HCT116 (cell line): ENCODE results near the gene KATNAL2. TPM values are rescaled to one million over a fixed set of nuclear protein-coding genes. Genes with fewer than 3 reads are reported as not detected.

Source experiments
- ATAC-seq: fragments of 200-7000 bp; cut with Tn5 transposase; 2 replicates; pipeline ENCODE4 v1.9.1; 2020; ENCODE audit warnings: mild to moderate bottlenecking, moderate library complexity
- BruUV-seq: library from RNA; stranded (reverse); fragments of 400-500 nt; replicated peaks from 2 replicates; lab custom pipeline; 2021; lab: Mats Ljungman, UMichigan
- CTCF ChIA-PET: fragments of 300-600 bp; sonication (Branson Sonifier 250); formaldehyde crosslinking; loops from one replicate; lab custom pipeline; 2021; ENCODE audit warnings: antibody characterized with exemption; lab: Charles Lee
- POLR2A ChIA-PET: fragments of 300-600, 350-600 bp; sonication (Branson Sonifier 250); formaldehyde crosslinking; loops from one replicate; lab custom pipeline; 2021; ENCODE audit warnings: antibody characterized with exemption; lab: Charles Lee
- RAD21 ChIA-PET, 2 experiments: fragments of 300-600 bp; sonication (Branson Sonifier 250); formaldehyde crosslinking; loops; one replicate each; lab custom pipeline; 2023; ENCODE audit warnings: low total read pairs in 2 of 2; ENCODE audit not compliant: uncharacterized antibody in 2 of 2, unreplicated experiment in 2 of 2, low non-redundant PET in 1 of 2; lab: Charles Lee
- DNase-seq: peaks from one replicate; pipeline ENCODE4 v3.0.0-alpha.2; 2010; ENCODE audit warnings: low read depth, low spot score
- H2AFZ ChIP-seq: fragments of 200-600 bp; shearing (Covaris generic), sonication (generic); 2 replicates; pipeline ENCODE4 v1.6.1; 2017; ENCODE audit warnings: low read depth, mixed run types, mixed read lengths, antibody characterized with exemption, low read length; ENCODE audit not compliant: poor library complexity, severe bottlenecking
- H3K27ac ChIP-seq: 2 replicates; pipeline ENCODE4 v1.5.1; 2012; ENCODE audit warnings: low read depth, low read length
- H3K27me3 ChIP-seq: fragments of 200-600 bp; sonication (generic); 2 replicates; pipeline ENCODE4 v1.6.1; 2016; ENCODE audit warnings: mixed run types, low read length, mixed read lengths; ENCODE audit not compliant: insufficient read depth
- H3K36me3 ChIP-seq, 2 experiments: fragments of 200-500 bp in 1 of 2; fragments of 200-600 bp in 1 of 2; sonication (Bioruptor generic) in 1 of 2; sonication (generic) in 1 of 2; 2 replicates each; pipeline versions ENCODE4 v1.5.1 to v1.6.1; 2014 to 2016; ENCODE audit warnings: low read length in 2 of 2, inconsistent platforms in 1 of 2, mixed read lengths in 1 of 2, mixed run types in 1 of 2; ENCODE audit not compliant: insufficient read depth in 2 of 2, control insufficient read depth in 1 of 2
- H3K4me1 ChIP-seq, 2 experiments: fragments of 200-600 bp in 1 of 2; sonication (generic) in 1 of 2; 2 replicates each; pipeline versions ENCODE4 v1.5.1 to v1.6.1; 2012 to 2017; ENCODE audit warnings: low read length in 2 of 2, inconsistent platforms in 1 of 2, mild to moderate bottlenecking in 1 of 2, mixed read lengths in 1 of 2, mixed run types in 1 of 2, moderate library complexity in 1 of 2; ENCODE audit not compliant: insufficient read depth in 2 of 2, control insufficient read depth in 1 of 2
- H3K4me2 ChIP-seq: fragments of 200-600 bp; sonication (generic); 2 replicates; pipeline ENCODE4 v1.6.1; 2017; ENCODE audit warnings: mixed run types, low read length, mixed read lengths
- H3K4me3 ChIP-seq, 2 experiments: fragments of 200-600 bp in 1 of 2; sonication (generic) in 1 of 2; replicated peaks in 1 of 2; 2 replicates each; pipeline ENCODE4 v1.5.1; 2011 to 2016; ENCODE audit warnings: low read length in 2 of 2, control low read depth in 1 of 2, low read depth in 1 of 2, mild to moderate bottlenecking in 1 of 2, mixed read lengths in 1 of 2, mixed run types in 1 of 2
- H3K79me2 ChIP-seq: fragments of 200-600 bp; sonication (generic); 2 replicates; pipeline ENCODE4 v1.6.1; 2017; ENCODE audit warnings: mild to moderate bottlenecking, mixed run types, low read length, moderate library complexity, mixed read lengths; ENCODE audit not compliant: insufficient read depth
- H3K9ac ChIP-seq: fragments of 200-600 bp; sonication (generic); 2 replicates; pipeline ENCODE4 v1.6.1; 2016; ENCODE audit warnings: low read length, mixed read lengths
- H3K9me2 ChIP-seq: fragments of 200-600 bp; sonication (generic), shearing (Covaris generic); 2 replicates; pipeline ENCODE4 v1.6.1; 2017; ENCODE audit warnings: mixed run types, mild to moderate bottlenecking, moderate library complexity; ENCODE audit not compliant: insufficient read depth
- H3K9me3 ChIP-seq, 2 experiments: fragments of 200-500 bp in 1 of 2; fragments of 200-600 bp in 1 of 2; sonication (Bioruptor generic) in 1 of 2; sonication (generic) in 1 of 2; 2 replicates each; pipeline ENCODE4 v1.6.1; 2014 to 2017; ENCODE audit warnings: low read length in 2 of 2, mixed read lengths in 2 of 2, inconsistent platforms in 1 of 2, low read depth in 1 of 2, mild to moderate bottlenecking in 1 of 2, mixed run types in 1 of 2, moderate library complexity in 1 of 2; ENCODE audit not compliant: control insufficient read depth in 1 of 2, insufficient read depth in 1 of 2
- H4K20me1 ChIP-seq: fragments of 200-600 bp; sonication (generic), shearing (Covaris generic); 2 replicates; pipeline ENCODE4 v1.6.1; 2017; ENCODE audit warnings: mixed run types, mild to moderate bottlenecking, moderate library complexity; ENCODE audit not compliant: insufficient read depth
- CBX3 ChIP-seq: IDR thresholded peaks from 2 replicates; pipeline ENCODE4 v1.6.1; 2012; ENCODE audit warnings: low read depth
- CEBPB ChIP-seq: IDR thresholded peaks from 2 replicates; pipeline ENCODE4 v1.6.1; 2012; ENCODE audit warnings: low read depth
- ELF1 ChIP-seq: IDR thresholded peaks from 2 replicates; pipeline ENCODE4 v1.6.1; 2012; ENCODE audit warnings: low read depth, borderline replicate concordance
- EZH2phosphoT487 ChIP-seq: fragments of 200-600 bp; IDR thresholded peaks from 2 replicates; pipeline ENCODE4 v1.6.1; 2018; ENCODE audit warnings: antibody characterized with exemption, borderline replicate concordance
- FOSL1 ChIP-seq: IDR thresholded peaks from 2 replicates; pipeline ENCODE4 v1.6.1; 2012; ENCODE audit warnings: low read depth
- JUND ChIP-seq: IDR thresholded peaks from 2 replicates; pipeline ENCODE4 v1.6.1; 2012
- POLR2A ChIP-seq: IDR thresholded peaks from 2 replicates; pipeline ENCODE4 v1.7.0; 2011; ENCODE audit warnings: borderline replicate concordance; ENCODE audit not compliant: insufficient read depth, insufficient read length; ENCODE audit errors: extremely low read depth
- POLR2AphosphoS5 ChIP-seq: IDR thresholded peaks from 2 replicates; pipeline ENCODE4 v1.6.1; 2011; ENCODE audit warnings: mild to moderate bottlenecking, low read depth, low read length, moderate library complexity
- RAD21 ChIP-seq: IDR thresholded peaks from 2 replicates; pipeline ENCODE4 v1.6.1; 2012; ENCODE audit warnings: low read depth, mild to moderate bottlenecking
- SIN3A ChIP-seq: IDR thresholded peaks from 2 replicates; pipeline ENCODE4 v1.6.1; 2012; ENCODE audit warnings: low read depth
- SP1 ChIP-seq: IDR thresholded peaks from 2 replicates; pipeline ENCODE4 v1.6.1; 2012; ENCODE audit warnings: low read depth
- SRF ChIP-seq: IDR thresholded peaks from 2 replicates; pipeline ENCODE4 v1.6.1; 2012; ENCODE audit warnings: low read depth
- TCF7L2 ChIP-seq: IDR thresholded peaks from 2 replicates; pipeline ENCODE4 v1.7.0; 2011; ENCODE audit warnings: borderline replicate concordance, inconsistent platforms; ENCODE audit not compliant: insufficient read depth, insufficient read length; ENCODE audit errors: extremely low read depth
- ZFX ChIP-seq: fragments of 450-650 bp; IDR thresholded peaks from 2 replicates; pipeline ENCODE4 v1.6.1; 2017
- ZNF274 ChIP-seq: fragments of 200-500 bp; sonication (Bioruptor generic); IDR thresholded peaks from 2 replicates; pipeline ENCODE4 v1.6.1; 2014; ENCODE audit warnings: mild to moderate bottlenecking, low read depth, low read length, inconsistent platforms
- intact Hi-C: fragments of 100-400 bp; cut with micrococcal nuclease; formaldehyde crosslinking; loops from 2 replicates; pipeline ENCODE4 v1.10.0; 2022
- total RNA-seq: library from RNA; stranded (reverse); gene quantifications from one replicate; pipeline ENCODE4 v1.2.1, GENCODE V29; 2021; ENCODE audit not compliant: unreplicated experiment
- TF ChIP-seq, protein P1 (sequence below): IDR thresholded peaks from 2 replicates; pipeline ENCODE4 v1.6.1; 2012; ENCODE audit warnings: low read depth
- TF ChIP-seq, protein P2 (sequence below), 3 experiments: fragments of 200-600 bp in 1 of 3; sonication (generic) in 1 of 3; IDR thresholded peaks in 2 of 3; conservative IDR thresholded peaks in 1 of 3; 2 replicates each; pipeline ENCODE4 v1.5.1; 2012 to 2017; ENCODE audit warnings: low read depth in 2 of 3, low read length in 2 of 3, antibody characterized with exemption in 1 of 3, borderline replicate concordance in 1 of 3, control low read depth in 1 of 3, mild to moderate bottlenecking in 1 of 3, mixed read lengths in 1 of 3, mixed run types in 1 of 3, moderate library complexity in 1 of 3; ENCODE audit not compliant: insufficient read depth in 1 of 3
- TF ChIP-seq, protein P3 (sequence below): IDR thresholded peaks from 2 replicates; pipeline ENCODE4 v1.6.1; 2012
- TF ChIP-seq, protein P4 (sequence below): IDR thresholded peaks from 2 replicates; pipeline ENCODE4 v1.6.1; 2011; ENCODE audit warnings: mild to moderate bottlenecking, low read length, moderate library complexity; ENCODE audit not compliant: insufficient replicate concordance; ENCODE audit errors: extremely low read depth

The KATNAL2 gene
- total RNA-seq, 1 experiment from 2014 or later = 2.0 TPM

DNA sequence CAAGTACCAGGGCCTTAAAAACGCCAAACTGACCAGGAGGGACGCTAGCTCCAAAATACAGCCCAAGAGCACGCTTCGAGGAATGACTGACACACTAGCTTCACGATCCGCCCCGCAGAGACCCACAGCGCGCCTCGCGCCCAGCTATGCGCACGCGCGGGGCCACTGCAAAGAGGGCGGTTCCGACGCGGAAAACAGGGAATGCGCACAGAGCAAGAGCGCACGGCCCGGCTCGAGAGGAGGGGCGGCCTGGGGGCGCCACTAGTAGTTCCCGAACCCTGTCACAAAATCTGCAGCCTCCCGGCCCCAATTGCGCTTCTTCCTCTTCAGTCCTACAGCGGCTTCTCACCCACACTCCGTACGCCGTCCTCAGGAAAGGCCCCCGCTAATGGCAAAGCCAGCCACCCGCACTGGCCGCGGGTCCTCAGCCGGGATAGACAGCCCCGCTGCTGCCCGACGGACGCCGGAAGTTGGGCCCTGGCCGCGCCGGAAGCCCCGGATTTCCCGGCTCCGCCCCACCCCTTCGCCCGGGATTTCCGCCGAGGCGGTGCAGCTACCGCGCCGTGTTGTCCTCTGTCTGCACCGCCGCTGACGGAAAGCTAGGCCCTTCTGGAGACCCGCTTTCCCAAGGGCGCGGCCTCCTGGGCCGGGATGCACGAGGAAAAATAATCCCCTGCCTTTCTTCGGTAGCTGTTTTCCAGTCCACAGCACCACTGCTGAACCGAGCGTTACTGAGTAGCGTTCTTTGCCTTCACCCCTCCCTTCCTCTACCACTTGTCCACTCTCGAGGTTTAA, 232.8 kb downstream of the KATNAL2 start, which contains the start of gene HDHD2:
Gene HDHD2 (minus strand): TSS at position 472 of the 795 bp plus-strand sequence. CDS start 14,061 bp downstream, outside the sequence.
- ChIA-PET CTCF (interaction anchor here (1.0 to 1.3 kb wide), 2 partner anchors 12 to 52 kb away, joined by 3 read pairs; no protein-coding TSS in a partner anchor), RAD21 (no interaction called here), POLR2A (no interaction called here)
- Histone ChIP-seq H3K4me1 (peaks cover 8 to 16% of the 10 kb centered on the region in 2 experiments; a peak in 2 of 4 replicates), H2AFZ (peak within 1 kb of the TSS; percentile 57), H3K9ac (peak within 1 kb of the TSS; percentile 81), H3K9me3 (no peaks in the 10 kb centered on the region), H3K4me2 (peak within 1 kb of the TSS; percentile 97), H3K4me3 (peak within 1 kb of the TSS; percentile 81 to 90), H3K79me2 (peaks cover 45% of the 10 kb centered on the region), H3K36me3 (peaks cover 3 to 13% of the 10 kb centered on the region in 2 experiments; a peak in 1 of 4 replicates), H3K9me2 (no peaks in the 10 kb centered on the region), H3K27me3 (no peaks in the 10 kb centered on the region), H4K20me1 (no peaks in the 10 kb centered on the region), H3K27ac (peak within 1 kb of the TSS; percentile 69)
- intact Hi-C loops = loop anchor here (10.0 kb wide), 1 partner anchor 855 kb away; no protein-coding TSS in a partner anchor
- BruUV-seq = TSS peak; percentile 59
- ATAC-seq (peak; percentile 90), DNase-seq (peak; percentile 54)
- TF ChIP-seq, protein P1, sequence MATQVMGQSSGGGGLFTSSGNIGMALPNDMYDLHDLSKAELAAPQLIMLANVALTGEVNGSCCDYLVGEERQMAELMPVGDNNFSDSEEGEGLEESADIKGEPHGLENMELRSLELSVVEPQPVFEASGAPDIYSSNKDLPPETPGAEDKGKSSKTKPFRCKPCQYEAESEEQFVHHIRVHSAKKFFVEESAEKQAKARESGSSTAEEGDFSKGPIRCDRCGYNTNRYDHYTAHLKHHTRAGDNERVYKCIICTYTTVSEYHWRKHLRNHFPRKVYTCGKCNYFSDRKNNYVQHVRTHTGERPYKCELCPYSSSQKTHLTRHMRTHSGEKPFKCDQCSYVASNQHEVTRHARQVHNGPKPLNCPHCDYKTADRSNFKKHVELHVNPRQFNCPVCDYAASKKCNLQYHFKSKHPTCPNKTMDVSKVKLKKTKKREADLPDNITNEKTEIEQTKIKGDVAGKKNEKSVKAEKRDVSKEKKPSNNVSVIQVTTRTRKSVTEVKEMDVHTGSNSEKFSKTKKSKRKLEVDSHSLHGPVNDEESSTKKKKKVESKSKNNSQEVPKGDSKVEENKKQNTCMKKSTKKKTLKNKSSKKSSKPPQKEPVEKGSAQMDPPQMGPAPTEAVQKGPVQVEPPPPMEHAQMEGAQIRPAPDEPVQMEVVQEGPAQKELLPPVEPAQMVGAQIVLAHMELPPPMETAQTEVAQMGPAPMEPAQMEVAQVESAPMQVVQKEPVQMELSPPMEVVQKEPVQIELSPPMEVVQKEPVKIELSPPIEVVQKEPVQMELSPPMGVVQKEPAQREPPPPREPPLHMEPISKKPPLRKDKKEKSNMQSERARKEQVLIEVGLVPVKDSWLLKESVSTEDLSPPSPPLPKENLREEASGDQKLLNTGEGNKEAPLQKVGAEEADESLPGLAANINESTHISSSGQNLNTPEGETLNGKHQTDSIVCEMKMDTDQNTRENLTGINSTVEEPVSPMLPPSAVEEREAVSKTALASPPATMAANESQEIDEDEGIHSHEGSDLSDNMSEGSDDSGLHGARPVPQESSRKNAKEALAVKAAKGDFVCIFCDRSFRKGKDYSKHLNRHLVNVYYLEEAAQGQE = no peak
- peak; percentile 93 for TF ChIP-seq POLR2AphosphoS5
- TF ChIP-seq JUND = no peak
- TF ChIP-seq, protein P2, sequence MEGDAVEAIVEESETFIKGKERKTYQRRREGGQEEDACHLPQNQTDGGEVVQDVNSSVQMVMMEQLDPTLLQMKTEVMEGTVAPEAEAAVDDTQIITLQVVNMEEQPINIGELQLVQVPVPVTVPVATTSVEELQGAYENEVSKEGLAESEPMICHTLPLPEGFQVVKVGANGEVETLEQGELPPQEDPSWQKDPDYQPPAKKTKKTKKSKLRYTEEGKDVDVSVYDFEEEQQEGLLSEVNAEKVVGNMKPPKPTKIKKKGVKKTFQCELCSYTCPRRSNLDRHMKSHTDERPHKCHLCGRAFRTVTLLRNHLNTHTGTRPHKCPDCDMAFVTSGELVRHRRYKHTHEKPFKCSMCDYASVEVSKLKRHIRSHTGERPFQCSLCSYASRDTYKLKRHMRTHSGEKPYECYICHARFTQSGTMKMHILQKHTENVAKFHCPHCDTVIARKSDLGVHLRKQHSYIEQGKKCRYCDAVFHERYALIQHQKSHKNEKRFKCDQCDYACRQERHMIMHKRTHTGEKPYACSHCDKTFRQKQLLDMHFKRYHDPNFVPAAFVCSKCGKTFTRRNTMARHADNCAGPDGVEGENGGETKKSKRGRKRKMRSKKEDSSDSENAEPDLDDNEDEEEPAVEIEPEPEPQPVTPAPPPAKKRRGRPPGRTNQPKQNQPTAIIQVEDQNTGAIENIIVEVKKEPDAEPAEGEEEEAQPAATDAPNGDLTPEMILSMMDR (IDR thresholded peaks at IDR 0.05 in 2 of 3, conservative IDR thresholded peaks at IDR 0.05 in 1 of 3; ENCODE audit: borderline replicate concordance in 1 of 3, insufficient read depth in 1 of 3, low read depth in 2 of 3, low read length in 2 of 3) = no peak
- TF ChIP-seq ELF1 = peak; percentile 51
- TF ChIP-seq CBX3 = no peak
- no peak for TF ChIP-seq TCF7L2
- no peak for TF ChIP-seq EZH2phosphoT487
- peak; percentile 85 for TF ChIP-seq POLR2A
- peak; percentile 79 for TF ChIP-seq SIN3A
- no peak for TF ChIP-seq ZNF274
- peak; percentile 3; the same call in 1 of the 2 replicates for TF ChIP-seq SP1
- TF ChIP-seq FOSL1 = no peak
- TF ChIP-seq SRF = no peak
- TF ChIP-seq ZFX = peak; percentile 92
- TF ChIP-seq CEBPB = no peak
- TF ChIP-seq, protein P3, sequence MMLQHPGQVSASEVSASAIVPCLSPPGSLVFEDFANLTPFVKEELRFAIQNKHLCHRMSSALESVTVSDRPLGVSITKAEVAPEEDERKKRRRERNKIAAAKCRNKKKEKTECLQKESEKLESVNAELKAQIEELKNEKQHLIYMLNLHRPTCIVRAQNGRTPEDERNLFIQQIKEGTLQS = no peak
- TF ChIP-seq, protein P4, sequence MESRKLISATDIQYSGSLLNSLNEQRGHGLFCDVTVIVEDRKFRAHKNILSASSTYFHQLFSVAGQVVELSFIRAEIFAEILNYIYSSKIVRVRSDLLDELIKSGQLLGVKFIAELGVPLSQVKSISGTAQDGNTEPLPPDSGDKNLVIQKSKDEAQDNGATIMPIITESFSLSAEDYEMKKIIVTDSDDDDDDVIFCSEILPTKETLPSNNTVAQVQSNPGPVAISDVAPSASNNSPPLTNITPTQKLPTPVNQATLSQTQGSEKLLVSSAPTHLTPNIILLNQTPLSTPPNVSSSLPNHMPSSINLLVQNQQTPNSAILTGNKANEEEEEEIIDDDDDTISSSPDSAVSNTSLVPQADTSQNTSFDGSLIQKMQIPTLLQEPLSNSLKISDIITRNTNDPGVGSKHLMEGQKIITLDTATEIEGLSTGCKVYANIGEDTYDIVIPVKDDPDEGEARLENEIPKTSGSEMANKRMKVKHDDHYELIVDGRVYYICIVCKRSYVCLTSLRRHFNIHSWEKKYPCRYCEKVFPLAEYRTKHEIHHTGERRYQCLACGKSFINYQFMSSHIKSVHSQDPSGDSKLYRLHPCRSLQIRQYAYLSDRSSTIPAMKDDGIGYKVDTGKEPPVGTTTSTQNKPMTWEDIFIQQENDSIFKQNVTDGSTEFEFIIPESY = no peak
- no peak for TF ChIP-seq RAD21
